NCI-H69 (cell line): ENCODE measurements around the gene VSIG4.

ENCODE experiments used
- DNase-seq: peaks from one replicate; lab custom pipeline; 2025; lab: John Stamatoyannopoulos, UW

Gene VSIG4

GRCh38 chrX:66024092-66024467 lies 15.8 kb downstream of the VSIG4 start:
- DNase-seq: no peak

DNA sequence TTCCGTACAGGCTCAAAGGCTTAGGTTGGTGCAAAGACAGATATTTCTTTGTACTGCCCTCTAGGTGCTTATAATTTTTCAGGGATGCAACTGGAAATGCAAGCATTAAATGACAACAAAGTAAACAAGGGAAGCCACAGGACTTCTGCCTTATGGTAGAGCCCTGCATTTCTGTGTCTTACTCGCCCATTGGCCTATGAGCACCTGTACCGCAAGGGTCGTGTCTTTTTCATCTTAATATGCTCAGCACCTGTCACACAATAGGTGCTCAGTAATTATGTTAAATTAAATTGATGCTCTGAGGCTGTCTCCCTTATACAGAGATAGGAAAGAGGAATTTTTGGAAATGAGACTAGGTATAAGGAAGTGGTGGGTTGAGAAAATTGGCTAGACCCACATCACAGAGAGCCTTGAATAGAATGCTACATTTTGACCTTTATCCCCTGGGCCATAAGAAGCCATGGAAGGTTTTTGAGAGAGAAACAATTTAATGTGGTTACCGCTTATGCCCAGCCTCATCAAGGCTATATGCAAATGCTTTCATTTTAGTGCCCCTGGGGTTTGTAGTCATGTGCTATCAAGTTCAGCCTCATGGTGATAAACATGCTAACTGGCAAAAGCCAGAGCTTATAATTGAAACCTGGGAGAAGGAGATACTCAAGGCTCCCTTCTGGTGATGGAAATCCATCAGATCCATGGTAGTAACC lies 16.3 kb downstream of the VSIG4 start:
- DNase-seq: no peak

GRCh38 chrX:66022632-66023384 lies 17.1 kb downstream of the VSIG4 start:
- no peak for DNase-seq

DNA sequence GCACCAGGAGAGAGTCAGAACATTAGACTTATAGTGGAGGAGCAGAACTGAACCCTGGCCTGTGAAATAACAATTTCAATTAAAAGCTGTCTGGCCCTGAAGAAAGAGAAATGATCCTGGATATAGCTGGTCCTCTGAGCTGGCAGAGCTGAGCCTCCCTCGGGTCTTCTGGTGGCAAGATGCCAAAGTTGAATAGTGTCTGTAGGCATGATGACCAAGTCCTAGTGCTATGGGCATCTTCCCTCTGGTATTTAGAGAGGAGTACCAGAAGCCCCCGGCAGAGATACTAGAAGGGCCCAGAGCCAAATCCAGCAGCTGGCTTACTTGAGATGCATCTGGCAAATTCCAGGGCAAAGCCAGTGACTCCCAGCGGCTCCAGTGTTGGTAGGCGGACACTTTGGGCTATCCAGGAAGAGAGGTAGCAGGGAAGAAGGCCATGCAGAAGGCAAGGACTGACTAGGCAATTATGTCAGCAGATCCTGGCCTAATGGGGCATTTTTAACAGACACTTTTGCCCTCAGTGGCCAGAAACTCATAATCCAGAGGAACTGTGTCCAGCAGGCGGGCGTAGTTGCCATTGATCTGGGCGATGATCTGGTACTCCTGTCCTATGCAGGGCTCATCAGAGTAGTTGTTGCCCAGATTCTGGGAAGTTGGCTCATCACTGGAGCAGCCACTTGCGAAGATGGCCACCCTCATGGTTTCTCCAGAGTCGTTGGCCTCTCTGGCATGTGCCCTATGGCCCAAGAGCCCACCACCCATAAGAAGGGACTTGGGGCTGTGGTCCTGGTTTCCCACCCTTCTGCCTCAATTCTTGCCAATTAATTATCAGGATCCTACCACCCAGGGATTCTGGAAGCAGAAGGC lies 17.9 kb downstream of the VSIG4 start:
- no peak for DNase-seq

GRCh38 chrX:66021401-66021764 lies 18.5 kb downstream of the VSIG4 start:
- DNase-seq: no peak

- no peak for DNase-seq
Observed at GRCh38 chrX:66020631-66021334, 19.1 kb downstream of the VSIG4 start.

- DNase-seq: no peak
Observed at GRCh38 chrX:66019974-66020373, 19.9 kb downstream of the VSIG4 start.

DNA sequence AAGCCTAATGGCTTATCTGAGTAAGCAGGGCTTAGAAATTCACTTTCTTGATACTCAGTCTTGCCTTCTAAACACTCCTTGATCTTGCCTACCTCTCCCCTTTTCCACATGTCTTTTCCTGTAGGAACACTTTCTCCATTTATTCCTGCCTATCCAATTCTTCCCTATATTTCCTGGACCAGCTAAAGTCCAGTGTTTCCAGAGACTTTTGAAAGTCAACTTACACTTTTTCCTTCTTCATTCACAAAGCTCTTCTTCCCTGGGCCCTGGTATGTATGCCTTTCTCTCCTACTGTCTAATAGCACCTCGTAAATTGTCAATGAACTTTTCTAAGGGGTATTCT lies 20.6 kb downstream of the VSIG4 start:
- DNase-seq: no peak

DNA sequence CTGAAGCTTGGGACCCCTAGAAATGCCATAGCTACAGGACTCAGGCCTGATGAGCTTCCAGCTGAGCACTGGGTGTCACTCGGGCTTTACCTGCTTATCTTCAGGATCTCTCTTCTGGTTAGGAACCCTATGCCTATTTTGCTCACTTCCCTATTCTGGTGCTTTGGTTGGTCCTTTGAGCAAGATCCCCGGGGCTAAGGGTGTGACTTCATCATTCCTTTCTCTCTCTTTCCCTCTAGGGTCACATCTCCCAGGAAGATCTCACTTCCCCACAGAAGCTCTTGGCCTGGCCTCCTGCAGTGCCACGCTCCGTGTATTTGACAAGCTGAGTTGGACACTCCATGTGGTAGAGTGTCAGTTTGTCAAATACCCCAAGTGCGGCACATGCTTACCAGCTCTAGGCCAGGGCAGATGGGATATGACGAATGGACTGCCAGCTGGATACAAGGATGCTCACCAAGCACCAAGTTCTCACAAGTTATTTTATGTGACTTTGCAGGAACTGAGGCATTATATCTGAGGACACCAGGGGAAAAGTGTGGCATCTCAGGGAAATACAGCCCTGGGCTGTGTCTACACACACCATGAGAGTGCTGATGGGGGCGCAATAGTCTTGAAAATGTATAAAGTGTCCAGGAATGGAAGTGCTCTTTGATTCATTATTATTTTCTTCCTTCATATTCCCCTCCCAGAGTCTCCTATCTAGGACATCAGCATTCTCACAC lies 21.1 kb downstream of the VSIG4 start:
- DNase-seq: no peak

- DNase-seq: no peak
Observed at GRCh38 chrX:66017659-66018170, 22.2 kb downstream of the VSIG4 start.

GRCh38 chrX:66016905-66017658 lies 22.8 kb downstream of the VSIG4 start:
- DNase-seq: no peak

DNA sequence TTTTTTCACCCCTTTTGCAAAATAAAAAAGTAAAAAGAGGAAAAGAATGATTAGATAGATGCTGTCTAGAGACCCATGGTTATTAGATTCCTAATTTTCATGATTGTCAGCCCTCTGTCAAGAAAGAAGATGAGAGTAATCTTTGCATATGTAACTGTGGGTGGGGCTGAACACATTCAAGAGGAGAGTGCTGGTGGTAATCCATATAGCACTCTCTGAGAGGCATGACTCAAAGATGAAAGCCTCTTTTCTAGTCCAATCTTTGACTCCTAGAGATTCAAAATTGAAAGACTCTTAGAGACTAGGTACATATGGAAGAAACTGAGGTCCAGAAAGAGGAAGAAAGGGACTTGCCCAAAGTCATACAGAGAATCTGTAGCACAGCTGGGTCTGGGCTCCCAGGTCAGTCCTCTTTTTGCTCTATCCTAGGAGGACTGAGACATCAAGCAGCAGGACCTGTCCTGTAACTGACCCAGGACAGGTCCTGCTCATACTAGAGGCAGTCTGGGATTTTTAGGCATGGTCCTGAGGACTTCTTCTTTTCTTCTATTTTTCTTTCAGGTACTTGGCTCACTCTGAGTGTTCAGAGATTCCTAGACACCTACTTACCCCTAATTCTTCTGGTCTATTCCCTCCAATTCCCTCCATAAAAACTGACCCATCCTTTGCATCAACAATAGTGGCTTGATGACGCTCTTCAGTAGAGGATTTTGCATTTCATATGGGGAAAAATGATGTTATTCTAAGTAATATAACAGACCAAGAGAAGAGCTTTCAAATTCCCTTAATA lies 23.8 kb downstream of the VSIG4 start:
- no peak for DNase-seq

GRCh38 chrX:66015152-66015831 lies 24.6 kb downstream of the VSIG4 start:
- DNase-seq: no peak

GRCh38 chrX:66014556-66014955 lies 25.3 kb downstream of the VSIG4 start:
- DNase-seq: no peak

DNA sequence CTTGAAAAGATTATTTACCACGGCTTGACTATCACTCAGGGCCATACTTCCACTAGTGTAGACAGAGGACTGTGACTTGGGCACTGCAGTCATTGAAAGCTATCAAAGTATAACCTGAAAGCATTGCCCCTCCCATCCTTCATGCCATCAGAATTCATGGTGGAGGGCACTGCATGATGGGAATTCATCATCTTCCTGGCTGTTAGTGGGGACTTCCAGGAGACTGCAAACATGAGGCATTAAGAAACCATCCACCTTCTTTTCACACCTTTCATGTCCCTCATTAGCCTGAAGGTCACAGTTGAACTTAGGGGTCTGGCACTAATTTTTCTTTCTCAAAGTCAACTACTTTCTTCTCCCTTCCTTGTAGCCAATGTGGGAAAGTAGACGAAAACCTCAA lies 25.8 kb downstream of the VSIG4 start:
- DNase-seq: no peak

DNA sequence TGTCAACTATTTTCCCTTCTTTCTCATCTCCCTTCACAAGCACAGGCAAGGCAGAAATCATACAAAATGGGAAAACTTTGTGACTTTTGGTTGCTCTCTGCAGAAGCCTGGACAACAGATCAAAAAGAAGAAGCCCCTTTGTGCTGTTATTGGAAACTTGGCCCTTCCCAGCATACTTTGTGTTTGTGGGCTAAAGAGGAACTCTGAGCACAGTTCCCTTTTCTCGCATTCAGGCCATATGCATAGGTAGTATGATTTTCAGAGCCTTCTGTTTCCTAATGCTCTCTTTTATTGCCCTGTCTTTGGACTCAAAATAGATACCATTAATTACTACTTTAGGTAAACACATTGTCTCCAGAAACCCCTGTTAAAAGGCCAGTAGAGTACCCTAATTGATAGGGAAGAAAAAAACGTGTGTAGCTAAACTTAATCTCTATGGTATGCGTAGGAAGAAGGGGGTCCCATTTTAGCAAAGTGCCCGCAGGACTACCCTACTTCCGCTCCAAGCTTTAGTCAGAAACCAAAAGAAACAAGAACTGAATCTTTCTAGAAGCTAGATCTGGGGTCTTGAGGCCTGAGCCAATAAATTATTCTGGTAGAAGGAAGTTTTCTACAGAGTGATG lies 26.6 kb downstream of the VSIG4 start:
- no peak for DNase-seq

- no peak for DNase-seq
Observed at GRCh38 chrX:66012094-66012534, 27.8 kb downstream of the VSIG4 start.

DNA sequence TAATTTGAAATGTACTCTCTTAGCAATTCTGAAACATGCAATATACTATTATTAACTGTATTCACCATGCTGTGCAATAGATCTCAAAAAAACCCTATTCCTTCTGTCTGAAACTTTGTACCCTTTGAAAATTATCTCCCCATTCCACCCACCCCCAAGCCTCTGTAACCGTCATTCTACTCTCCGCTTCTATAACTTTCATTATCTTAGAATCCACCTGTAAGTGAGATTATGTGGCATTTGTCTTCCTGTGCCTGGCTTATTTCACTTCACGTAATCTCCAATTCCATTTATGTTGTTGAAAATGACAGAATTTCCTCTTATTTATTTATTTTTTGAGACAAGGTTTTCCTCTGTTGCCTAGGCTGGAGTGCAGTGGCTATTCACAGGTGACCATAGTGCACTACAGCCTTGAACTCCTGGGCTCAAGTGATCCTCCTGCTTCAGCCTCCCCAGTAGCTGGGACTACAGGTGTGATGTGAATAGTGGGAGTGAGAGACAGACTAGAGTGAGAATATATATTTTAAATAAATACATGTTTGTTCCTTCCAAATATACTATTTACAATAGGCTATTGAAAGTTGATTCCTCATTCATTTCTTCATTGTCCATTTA lies 30.5 kb downstream of the VSIG4 start:
- no peak for DNase-seq
